PC-3 (cell line): ENCODE measurements around the gene BZW2. TPM values are rescaled to one million over a fixed set of nuclear protein-coding genes. Genes with fewer than 3 reads are reported as not detected.

Experiments used
- ATAC-seq: fragments of 200-7000 bp; cut with Tn5 transposase; 2 replicates; pipeline ENCODE4 v1.9.1; 2020; ENCODE audit warnings: mild to moderate bottlenecking, moderate library complexity
- BruUV-seq: library from RNA; stranded (reverse); fragments of 400-500 nt; replicated peaks from 2 replicates; lab custom pipeline; 2021; lab: Mats Ljungman, UMichigan
- CTCF ChIA-PET: fragments of 300-600 bp; sonication (Branson Sonifier 250); formaldehyde crosslinking; loops from one replicate; lab custom pipeline; 2022; ENCODE audit warnings: antibody characterized with exemption; lab: Charles Lee
- POLR2A ChIA-PET: fragments of 300-600 bp; sonication (Branson Sonifier 250); formaldehyde crosslinking; loops from one replicate; lab custom pipeline; 2022; ENCODE audit warnings: antibody characterized with exemption; ENCODE audit not compliant: unreplicated experiment; lab: Charles Lee
- DNase-seq: peaks from one replicate; pipeline ENCODE4 v3.0.0-alpha.2; 2015
- H2AFZ ChIP-seq: fragments of 300-600 bp; sonication (generic); 2 replicates; pipeline ENCODE4 v1.6.0; 2016; ENCODE audit warnings: antibody characterized with exemption, low read length
- H3F3A ChIP-seq: fragments of 300-600 bp; sonication (generic); one replicate; pipeline ENCODE4 v1.6.0; 2017; ENCODE audit warnings: antibody characterized with exemption, low read length, control low read depth, mild to moderate bottlenecking; ENCODE audit not compliant: unreplicated experiment
- H3K27ac ChIP-seq: fragments of 300-600 bp; sonication (generic); 2 replicates; pipeline ENCODE4 v1.5.1; 2016; ENCODE audit warnings: mild to moderate bottlenecking, low read length
- H3K27me3 ChIP-seq: fragments of 300-600 bp; sonication (generic); 2 replicates; pipeline ENCODE4 v1.6.1; 2016; ENCODE audit warnings: low read length, mixed read lengths
- H3K36me3 ChIP-seq: fragments of 300-600 bp; sonication (generic); 2 replicates; pipeline ENCODE4 v1.6.1; 2016; ENCODE audit warnings: low read depth, mixed run types, low read length, mixed read lengths
- H3K4me1 ChIP-seq: fragments of 300-600 bp; sonication (generic); 2 replicates; pipeline ENCODE4 v1.5.1; 2016; ENCODE audit warnings: low read length; ENCODE audit not compliant: insufficient read depth
- H3K4me2 ChIP-seq: fragments of 300-600 bp; sonication (generic); 2 replicates; pipeline ENCODE4 v1.6.0; 2016; ENCODE audit warnings: low read length
- H3K4me3 ChIP-seq: fragments of 300-600 bp; sonication (generic); 2 replicates; pipeline ENCODE4 v1.5.1; 2016; ENCODE audit warnings: mild to moderate bottlenecking, low read length, mixed read lengths
- H3K79me2 ChIP-seq: fragments of 300-600 bp; sonication (generic); 2 replicates; pipeline ENCODE4 v1.6.1; 2017; ENCODE audit warnings: low read length, mixed read lengths
- H3K9ac ChIP-seq: fragments of 300-600 bp; sonication (generic); 2 replicates; pipeline ENCODE4 v1.6.0; 2016; ENCODE audit warnings: mild to moderate bottlenecking, low read length
- H3K9me2 ChIP-seq: fragments of 300-600 bp; sonication (generic); replicated peaks from 2 replicates; pipeline ENCODE4 v1.6.1; 2016; ENCODE audit warnings: mixed run types, low read length, mixed read lengths
- H3K9me3 ChIP-seq: fragments of 300-600 bp; sonication (generic); 2 replicates; pipeline ENCODE4 v1.6.1; 2016; ENCODE audit warnings: low read length, mixed read lengths
- H4K20me1 ChIP-seq: fragments of 300-600 bp; sonication (generic); 2 replicates; pipeline ENCODE4 v1.6.1; 2016; ENCODE audit warnings: low read length, mixed read lengths
- CTCF ChIP-seq: fragments of 300-600 bp; sonication (generic); conservative IDR thresholded peaks from 2 replicates; pipeline ENCODE4 v1.5.1; 2017; ENCODE audit warnings: antibody characterized with exemption, low read depth, mild to moderate bottlenecking, low read length
- EZH2 ChIP-seq: fragments of 300-600 bp; sonication (generic); IDR thresholded peaks from one replicate; pipeline ENCODE4 v1.6.1; 2017; ENCODE audit warnings: antibody characterized with exemption, mild to moderate bottlenecking, low read length; ENCODE audit not compliant: unreplicated experiment
- EZH2phosphoT487 ChIP-seq: fragments of 300-600 bp; sonication (generic); IDR thresholded peaks from 2 replicates; pipeline ENCODE4 v1.6.1; 2018; ENCODE audit warnings: mild to moderate bottlenecking, antibody characterized with exemption, low read length, borderline replicate concordance
- intact Hi-C: fragments of 100-400 bp; cut with micrococcal nuclease; formaldehyde crosslinking; loops from 2 replicates; pipeline ENCODE4 v1.9.0; 2023
- total RNA-seq: library from RNA; depleted of rRNA; stranded (reverse); fragments of >200 nt; gene quantifications from 2 replicates; pipeline ENCODE4 v1.2.3, GENCODE V29; 2014

Gene BZW2
- total RNA-seq, 1 experiment from 2014 or later, result 86.1 TPM

- Histone ChIP-seq H3K27ac (peak overlapping the region; percentile 64), H3F3A (peaks cover 4% of the 10 kb centered on the region), H3K27me3 (no peaks in the 10 kb centered on the region), H3K4me2 (peak overlapping the region; percentile 92), H3K9ac (peak overlapping the region; percentile 21), H3K4me1 (peaks cover 44% of the 10 kb centered on the region), H4K20me1 (peaks cover 71% of the 10 kb centered on the region), H3K79me2 (peaks cover 88% of the 10 kb centered on the region), H3K36me3 (no peaks in the 10 kb centered on the region; the same call in 1 of the 2 replicates), H3K9me3 (no peaks in the 10 kb centered on the region), H2AFZ (no peak overlapping the region), H3K9me2 (no peaks in the 10 kb centered on the region), H3K4me3 (peak overlapping the region; percentile 95)
- ChIA-PET CTCF (interaction anchor here (0.6 to 1.2 kb wide), 2 partner anchors 19 to 85 kb away, joined by 3 to 6 read pairs; no protein-coding TSS in a partner anchor), POLR2A (interaction anchor here (0.6 to 0.7 kb wide), 2 partner anchors 19 to 153 kb away, joined by 3 read pairs; no protein-coding TSS in a partner anchor)
- DNase-seq (peak; percentile 74), ATAC-seq (peak; percentile 39)
- no TSS peak for BruUV-seq
- TF ChIP-seq EZH2phosphoT487, result no peak
- no peak for TF ChIP-seq CTCF
- TF ChIP-seq EZH2, result no peak
- intact Hi-C loops, result loop anchor here (1.0 to 5.0 kb wide), 3 partner anchors 19 to 268 kb away; no protein-coding TSS in a partner anchor
These were observed 3.2 kb downstream of the BZW2 start for GRCh38 chr7:16649196-16649595.

- DNase-seq (no peak), ATAC-seq (no peak)
- ChIA-PET POLR2A (no interaction called here), CTCF (no interaction called here)
- peaks cover 75% of the 10 kb centered on the region for H4K20me1 ChIP-seq
- no peaks in the 10 kb centered on the region for H3K9me2 ChIP-seq
- H3K27ac ChIP-seq, result no peak overlapping the region
- H3K4me3 ChIP-seq, result peak overlapping the region; percentile 18; the same call in 1 of the 2 replicates
- H3K4me2 ChIP-seq, result peak overlapping the region; percentile 92
- H3K27me3 ChIP-seq, result no peaks in the 10 kb centered on the region
- H3K4me1 ChIP-seq, result peaks cover 44% of the 10 kb centered on the region
- H3K9ac ChIP-seq, result no peak overlapping the region
- peaks cover 4% of the 10 kb centered on the region for H3F3A ChIP-seq
- no peak for TF ChIP-seq CTCF
- no peak for TF ChIP-seq EZH2
- TF ChIP-seq EZH2phosphoT487, result no peak
- H2AFZ ChIP-seq, result no peak overlapping the region
- intact Hi-C loops, result no loop called here
- peaks cover 92% of the 10 kb centered on the region for H3K79me2 ChIP-seq
- no peaks in the 10 kb centered on the region; the same call in 1 of the 2 replicates for H3K36me3 ChIP-seq
- no TSS peak for BruUV-seq
- no peaks in the 10 kb centered on the region for H3K9me3 ChIP-seq
These were observed 4.3 kb downstream of the BZW2 start for GRCh38 chr7:16650266-16650665.
